Right lobe of liver (tissue), 6 donors: Measurements from ENCODE around the gene PRKN. TPM values are rescaled to one million over a fixed set of nuclear protein-coding genes. Genes with fewer than 3 reads are reported as not detected.

Source experiments
- ATAC-seq, 4 donors: fragments of 200-7000 bp; cut with Tn5 transposase; one replicate each; pipeline ENCODE4 v1.9.1; 2020; ENCODE audit warnings: mild to moderate bottlenecking in 4 of 4, moderate library complexity in 4 of 4
- DNase-seq, 3 donors: peaks; one replicate each; pipeline ENCODE4 v3.0.0-alpha.2; 2020
- H3K27ac ChIP-seq, 3 donors: fragments of 200-600 bp; one replicate each; pipeline ENCODE4 v1.8.0; 2022
- H3K27me3 ChIP-seq, 2 donors: fragments of 200-600 bp; one replicate each; pipeline ENCODE4 v1.8.0; 2022
- H3K36me3 ChIP-seq, 4 donors: fragments of 200-600 bp; sonication (generic) in 1 of 4; one replicate each; pipeline versions ENCODE4 v1.5.1 to v1.8.0; 2017 to 2022; ENCODE audit warnings: control low read depth in 1 of 4
- H3K4me1 ChIP-seq, 4 donors: fragments of 200-600 bp; sonication (generic) in 1 of 4; one replicate each; pipeline versions ENCODE4 v1.5.1 to v1.8.0; 2017 to 2022; ENCODE audit warnings: control low read depth in 1 of 4
- H3K4me3 ChIP-seq, 3 donors: fragments of 200-600 bp; one replicate each; pipeline ENCODE4 v1.8.0; 2022
- H3K9me3 ChIP-seq, 4 donors: fragments of 200-600 bp; sonication (generic) in 1 of 4; one replicate each; pipeline versions ENCODE4 v1.5.1 to v1.8.0; 2017 to 2022; ENCODE audit warnings: control low read depth in 1 of 4
- CTCF ChIP-seq, 4 donors: fragments of 200-600 bp in 3 of 4; fragments of 450-650 bp in 1 of 4; IDR thresholded peaks; one replicate each; pipeline versions ENCODE4 v1.5.1 to v1.8.0; 2016 to 2022; ENCODE audit warnings: antibody characterized with exemption in 4 of 4, mild to moderate bottlenecking in 2 of 4
- POLR2A ChIP-seq: fragments of 450-650 bp; IDR thresholded peaks from one replicate; pipeline ENCODE4 v1.6.1; 2017; ENCODE audit warnings: antibody characterized with exemption, mild to moderate bottlenecking
- whole genome bisulfite sequencing: methylation state at CpG from one replicate; pipeline ENCODE4 v1.1.6; 2018; ENCODE audit warnings: low coverage, low lambda C conversion rate; ENCODE audit not compliant: insufficient coverage; ENCODE audit errors: missing lambda C conversion rate; 5-methylcytosine and 5-hydroxymethylcytosine counted together
- intact Hi-C, 2 donors: fragments of 100-400 bp; cut with DNase I; formaldehyde crosslinking; loops; one replicate each; pipeline versions ENCODE4 v1.11.2 to v1.14.1; 2022
- total RNA-seq, 6 experiments: library from RNA; depleted of rRNA in 2 of 6; stranded (reverse); fragments of >200 nt in 2 of 6; fragmentation: NEBNext Ultra II Directional in 3 of 6; extraction: Animal tissue kit (Norgen Biotek cat#: 25700) in 3 of 6; gene quantifications; one replicate each; pipeline versions ENCODE4 v1.1.0 to v1.2.4, GENCODE V29; 2016 to 2023
- donor health status: DM: no; HTN: yes; CAD: no.
- donor health status: DM: no; HTN: no; CAD: no.
- donor health status: DM: no; HTN: no; CAD: no.
- donor health status: DM: no; HTN: yes; CAD: no.
- donor health status: DM: no; HTN: yes; CAD: no.

PRKN gene
- total RNA-seq, 6 experiments from 2014 or later, result 1.1 to 3.7 (median 2.2) TPM

GRCh38 chr6:162360901-162361567, 366.5 kb downstream of the PRKN start:
- no peak for TF ChIP-seq CTCF (IDR thresholded peaks at IDR 0.05)
- H3K36me3 ChIP-seq, result no peaks in the 10 kb centered on the region
- H3K27ac ChIP-seq, result no peak overlapping the region
- DNase-seq, result no peak
- no peaks in the 10 kb centered on the region for H3K9me3 ChIP-seq
- H3K4me1 ChIP-seq, result no peaks in the 10 kb centered on the region
- 67% methylated on average over 4 of the region's 6 CpGs for WGBS
- H3K4me3 ChIP-seq, result no peak overlapping the region
- intact Hi-C loops, result no loop called here
- no peaks in the 10 kb centered on the region for H3K27me3 ChIP-seq
- ATAC-seq, result no peak

- TF ChIP-seq CTCF (IDR thresholded peaks at IDR 0.05) (no peak), POLR2A (no peak)
- H3K4me1 ChIP-seq, result no peaks in the 10 kb centered on the region
- ATAC-seq (no peak), DNase-seq (no peak)
- no peaks in the 10 kb centered on the region for H3K9me3 ChIP-seq
- no peaks in the 10 kb centered on the region for H3K36me3 ChIP-seq
- WGBS, result 84% methylated on average over 4 of the region's 4 CpGs
- intact Hi-C loops, result no loop called here
- H3K27ac ChIP-seq, result no peak overlapping the region
- H3K27me3 ChIP-seq, result no peaks in the 10 kb centered on the region
- no peak overlapping the region for H3K4me3 ChIP-seq
Measured at GRCh38 chr6:162358625-162359024, 368.9 kb downstream of the PRKN start.

GRCh38 chr6:162345051-162345511, 382.5 kb downstream of the PRKN start:
- no peaks in the 10 kb centered on the region for H3K27me3 ChIP-seq
- intact Hi-C loops, result no loop called here
- no peak for ATAC-seq
- H3K27ac ChIP-seq, result no peak overlapping the region
- no peaks in the 10 kb centered on the region for H3K36me3 ChIP-seq
- TF ChIP-seq CTCF (IDR thresholded peaks at IDR 0.05) (no peak), POLR2A (no peak)
- no peaks in the 10 kb centered on the region for H3K9me3 ChIP-seq
- H3K4me3 ChIP-seq, result no peak overlapping the region
- no peak for DNase-seq
- WGBS, result 75% methylated on average over 4 of the region's 4 CpGs
- H3K4me1 ChIP-seq, result no peaks in the 10 kb centered on the region

GRCh38 chr6:162344646-162345010, 382.9 kb downstream of the PRKN start:
- no peaks in the 10 kb centered on the region for H3K36me3 ChIP-seq
- WGBS, result 67% methylated on average over 1 of the region's 2 CpGs
- ATAC-seq (no peak), DNase-seq (no peak)
- H3K4me1 ChIP-seq, result no peaks in the 10 kb centered on the region
- no peak overlapping the region for H3K27ac ChIP-seq
- no peaks in the 10 kb centered on the region for H3K9me3 ChIP-seq
- H3K4me3 ChIP-seq, result no peak overlapping the region
- intact Hi-C loops, result no loop called here
- no peaks in the 10 kb centered on the region for H3K27me3 ChIP-seq
- TF ChIP-seq POLR2A, result no peak
- no peak for TF ChIP-seq CTCF (IDR thresholded peaks at IDR 0.05)
